GM12872 (cell line): ENCODE results near the gene ARL15.

Experiments
- TF ChIP-seq, protein P1 (sequence below): IDR thresholded peaks from 3 replicates; pipeline ENCODE4 v1.5.1; 2011; ENCODE audit warnings: low read depth, mild to moderate bottlenecking, low read length, moderate library complexity; ENCODE audit not compliant: insufficient read depth

The ARL15 gene

DNA sequence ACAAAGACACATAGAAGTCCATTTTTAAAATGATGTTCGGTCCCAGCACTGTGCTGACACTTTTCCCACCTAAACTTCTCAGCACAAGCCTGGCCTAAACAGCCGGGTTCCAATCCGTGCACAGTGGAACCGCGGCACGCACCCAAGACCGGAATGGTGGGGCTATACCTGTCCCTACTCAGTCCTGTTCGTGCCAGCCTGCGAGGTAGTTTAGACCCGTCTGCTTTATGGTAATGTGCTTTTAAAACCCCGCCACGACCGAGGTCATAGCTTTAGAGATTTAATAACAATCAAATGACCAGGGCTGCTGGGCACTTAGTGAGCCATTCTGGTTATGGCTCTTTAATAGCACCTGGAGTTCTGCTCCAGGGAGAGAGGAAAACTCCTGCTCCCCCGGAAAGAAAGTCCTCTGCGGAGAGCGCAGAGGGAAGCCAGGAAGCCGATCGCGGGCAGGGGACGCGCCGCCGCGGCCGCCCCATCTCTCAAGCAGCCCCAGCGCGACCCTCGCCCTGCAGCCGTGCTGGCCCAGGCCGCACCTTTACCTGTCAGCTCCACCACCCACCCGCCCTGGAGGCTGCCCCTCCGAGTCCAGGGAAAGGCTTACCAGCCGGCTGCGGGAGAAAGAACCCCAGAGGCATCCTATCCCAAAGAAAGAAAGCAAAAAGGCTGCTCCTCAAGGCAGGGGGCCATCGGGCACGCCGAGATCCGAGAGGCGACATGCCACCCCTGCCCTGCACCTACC, 511 bp downstream of the ARL15 start:
- TF ChIP-seq, protein P1, sequence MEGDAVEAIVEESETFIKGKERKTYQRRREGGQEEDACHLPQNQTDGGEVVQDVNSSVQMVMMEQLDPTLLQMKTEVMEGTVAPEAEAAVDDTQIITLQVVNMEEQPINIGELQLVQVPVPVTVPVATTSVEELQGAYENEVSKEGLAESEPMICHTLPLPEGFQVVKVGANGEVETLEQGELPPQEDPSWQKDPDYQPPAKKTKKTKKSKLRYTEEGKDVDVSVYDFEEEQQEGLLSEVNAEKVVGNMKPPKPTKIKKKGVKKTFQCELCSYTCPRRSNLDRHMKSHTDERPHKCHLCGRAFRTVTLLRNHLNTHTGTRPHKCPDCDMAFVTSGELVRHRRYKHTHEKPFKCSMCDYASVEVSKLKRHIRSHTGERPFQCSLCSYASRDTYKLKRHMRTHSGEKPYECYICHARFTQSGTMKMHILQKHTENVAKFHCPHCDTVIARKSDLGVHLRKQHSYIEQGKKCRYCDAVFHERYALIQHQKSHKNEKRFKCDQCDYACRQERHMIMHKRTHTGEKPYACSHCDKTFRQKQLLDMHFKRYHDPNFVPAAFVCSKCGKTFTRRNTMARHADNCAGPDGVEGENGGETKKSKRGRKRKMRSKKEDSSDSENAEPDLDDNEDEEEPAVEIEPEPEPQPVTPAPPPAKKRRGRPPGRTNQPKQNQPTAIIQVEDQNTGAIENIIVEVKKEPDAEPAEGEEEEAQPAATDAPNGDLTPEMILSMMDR: no peak

DNA sequence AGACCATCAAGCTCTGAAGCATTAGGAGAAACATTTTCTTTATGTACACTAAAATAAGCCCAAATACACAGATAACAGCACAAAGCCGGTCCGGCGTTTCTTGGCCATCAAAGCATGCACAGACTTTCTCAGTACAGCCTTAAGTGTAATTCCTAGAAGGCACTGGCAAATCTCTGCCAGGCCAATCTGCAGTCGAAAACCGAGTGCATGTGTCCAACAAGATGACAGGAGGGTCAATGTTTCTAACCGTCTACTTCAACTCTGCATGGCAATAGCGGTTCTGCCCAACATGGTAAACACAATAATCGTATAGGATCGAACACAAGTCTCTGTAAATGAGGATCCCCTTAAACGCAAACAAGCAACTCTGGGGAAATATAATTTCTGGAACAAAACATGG, 1.1 kb downstream of the ARL15 start:
- TF ChIP-seq, protein P1: no peak

DNA sequence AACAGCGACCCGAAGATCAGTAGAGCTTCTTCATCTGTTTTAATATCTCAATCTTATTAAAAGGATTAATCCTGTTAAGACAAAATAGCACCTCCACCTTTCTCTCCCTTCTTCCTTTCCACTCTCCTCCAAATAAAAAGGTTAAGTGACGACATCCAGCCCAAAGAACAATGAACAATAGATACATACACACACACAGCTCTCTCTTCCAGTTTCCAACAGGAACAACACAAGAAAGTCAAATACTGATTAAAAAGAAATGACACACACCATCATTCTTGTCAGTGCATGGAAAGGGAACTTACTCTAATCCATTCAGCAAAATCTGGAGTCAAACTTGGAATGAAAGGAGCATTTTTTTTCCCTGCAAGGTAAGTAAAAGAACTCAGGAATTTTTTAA, 2.8 kb downstream of the ARL15 start:
- TF ChIP-seq, protein P1: no peak

DNA sequence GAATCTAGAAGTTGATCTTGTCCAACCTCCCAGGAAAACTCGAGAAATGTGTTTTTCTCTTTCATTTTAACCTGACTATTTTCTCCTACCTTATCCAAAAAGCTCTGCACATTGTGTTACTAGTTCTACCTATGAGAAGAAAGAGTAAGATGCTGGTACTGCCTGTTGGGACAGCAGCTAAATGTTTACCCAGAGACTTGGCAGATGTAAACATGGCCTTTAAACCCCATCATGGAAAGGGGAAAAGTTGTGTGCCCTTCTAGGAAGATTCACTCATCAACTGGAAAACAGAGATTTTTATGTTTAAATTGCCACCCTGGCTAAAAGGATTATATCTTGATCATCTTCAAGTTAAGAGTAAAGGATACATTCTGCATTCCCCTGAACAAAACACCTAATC, 3.5 kb downstream of the ARL15 start:
- TF ChIP-seq, protein P1: no peak

DNA sequence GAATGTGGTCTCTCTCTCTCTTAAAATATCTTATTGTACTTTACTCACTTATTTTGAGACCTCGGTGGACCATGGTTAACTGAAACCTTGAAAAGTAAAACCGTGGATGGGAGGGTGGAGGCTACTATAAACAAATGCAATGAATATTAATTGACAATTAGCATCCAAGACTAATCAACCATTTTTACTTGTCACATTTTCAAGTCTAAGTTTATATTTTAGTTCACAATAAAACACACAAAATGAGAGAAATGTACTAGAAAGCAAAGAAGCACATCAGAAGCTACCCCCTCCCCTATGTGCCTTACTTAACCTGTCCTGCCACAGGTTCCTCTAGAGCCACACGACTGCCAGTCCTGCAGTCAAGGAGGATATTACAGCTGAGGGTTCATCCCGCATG, 4.6 kb downstream of the ARL15 start:
- TF ChIP-seq, protein P1: no peak

DNA sequence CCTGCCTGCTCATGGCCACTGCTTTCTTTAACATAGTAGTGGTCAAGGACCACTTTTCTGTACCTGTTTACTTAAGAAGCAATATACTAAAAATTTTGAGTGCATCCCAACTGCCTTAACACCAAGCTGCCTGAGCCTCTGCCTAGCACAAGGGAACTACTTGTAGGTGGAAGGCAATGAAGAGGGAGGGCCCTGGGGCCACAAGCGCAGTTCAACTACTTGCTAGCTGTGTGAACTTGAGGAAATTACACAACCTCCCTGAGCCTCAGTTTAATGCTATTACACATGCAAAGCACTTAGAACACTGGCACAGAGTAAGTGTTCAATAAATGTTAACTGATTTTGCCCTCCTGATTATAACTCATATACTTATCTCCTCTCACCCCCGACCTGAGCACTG, 6.3 kb downstream of the ARL15 start:
- TF ChIP-seq, protein P1: no peak

DNA sequence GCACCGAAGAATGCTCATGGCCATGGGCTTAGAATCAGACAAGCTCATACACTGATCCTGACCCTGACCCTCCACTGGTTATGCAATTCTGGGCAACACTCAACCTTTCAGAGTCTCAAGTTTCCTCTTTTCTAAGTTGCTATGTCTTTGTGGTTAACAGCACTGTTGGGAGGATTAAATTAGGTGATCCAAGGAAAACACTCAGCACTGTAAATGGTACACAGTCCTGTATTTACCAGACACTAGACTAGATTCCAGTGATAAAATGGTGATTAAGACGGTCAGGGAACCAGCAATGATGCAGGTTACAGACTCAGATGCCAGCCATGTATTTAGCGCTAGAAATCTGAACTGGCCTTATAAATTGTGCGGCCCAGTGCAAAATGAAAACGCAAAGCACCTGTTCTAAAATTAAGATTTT, 8.1 kb downstream of the ARL15 start:
- TF ChIP-seq, protein P1: no peak
